Spleen (tissue), 11 donors: ENCODE measurements around the gene UGT1A9. TPM values are rescaled to one million over a fixed set of nuclear protein-coding genes. Genes with fewer than 3 reads are reported as not detected.

ENCODE experiments used
- DNase-seq: peaks from one replicate; pipeline ENCODE4 v3.0.0-alpha.2; 2020
- H3K27ac ChIP-seq, 8 donors: fragments of 200-600 bp; sonication (generic) in 7 of 8; 1 replicate in 4 of 8; 2 replicates in 4 of 8; pipeline versions ENCODE4 v1.5.0 to v1.8.0; 2016 to 2021; ENCODE audit warnings: inconsistent platforms in 4 of 8, mild to moderate bottlenecking in 4 of 8, moderate library complexity in 1 of 8
- H3K27me3 ChIP-seq, 7 donors: fragments of 200-600 bp; sonication (generic) in 6 of 7; replicated peaks in 1 of 7; 1 replicate in 4 of 7; 2 replicates in 3 of 7; pipeline versions ENCODE4 v1.5.0 to v1.8.0; 2016 to 2021; ENCODE audit warnings: inconsistent platforms in 3 of 7, mild to moderate bottlenecking in 1 of 7
- H3K36me3 ChIP-seq, 6 donors: fragments of 200-600 bp; sonication (generic) in 5 of 6; 1 replicate in 4 of 6; 2 replicates in 2 of 6; pipeline versions ENCODE4 v1.5.0 to v1.8.0; 2016 to 2021; ENCODE audit warnings: inconsistent platforms in 2 of 6
- H3K4me1 ChIP-seq, 6 donors: fragments of 200-600 bp; sonication (generic) in 5 of 6; 1 replicate in 3 of 6; 2 replicates in 3 of 6; pipeline versions ENCODE4 v1.5.0 to v1.8.0; 2016 to 2021; ENCODE audit warnings: inconsistent platforms in 3 of 6
- H3K4me3 ChIP-seq, 8 donors: fragments of 200-600 bp; sonication (generic) in 7 of 8; 1 replicate in 4 of 8; 2 replicates in 4 of 8; pipeline versions ENCODE4 v1.5.0 to v1.8.0; 2016 to 2021; ENCODE audit warnings: inconsistent platforms in 4 of 8, mild to moderate bottlenecking in 4 of 8, moderate library complexity in 2 of 8
- H3K9me3 ChIP-seq, 8 donors: fragments of 200-600 bp; sonication (generic) in 7 of 8; 1 replicate in 4 of 8; 2 replicates in 4 of 8; pipeline versions ENCODE4 v1.5.0 to v1.8.0; 2016 to 2021; ENCODE audit warnings: inconsistent platforms in 4 of 8
- CTCF ChIP-seq, 11 experiments: fragments of 200-600 bp in 7 of 11; fragments of 450-650 bp in 4 of 11; sonication (generic) in 4 of 11; IDR thresholded peaks in 8 of 11; conservative IDR thresholded peaks in 3 of 11; 1 replicate in 7 of 11; 2 replicates in 4 of 11; pipeline versions ENCODE4 v1.4.0 to v1.8.0; 2016 to 2021; ENCODE audit warnings: antibody characterized with exemption in 11 of 11, inconsistent platforms in 4 of 11, mild to moderate bottlenecking in 1 of 11
- POLR2A ChIP-seq, 3 donors: fragments of 450-650 bp; IDR thresholded peaks; one replicate each; pipeline ENCODE4 v1.5.1; 2017; ENCODE audit warnings: antibody characterized with exemption in 3 of 3, mild to moderate bottlenecking in 1 of 3
- POLR2AphosphoS5 ChIP-seq, 3 donors: sonication (generic); formaldehyde crosslinking; IDR thresholded peaks; one replicate each; pipeline ENCODE4 v1.5.1; 2017; ENCODE audit warnings: antibody characterized with exemption in 3 of 3
- WGBS, 5 donors: extraction: QIAGEN DNeasy Blood & Tissue Kit in 3 of 5; methylation state at CpG; one replicate each; pipeline versions ENCODE4 v1.1.5 to v1.1.7; 2013 to 2018; 5-methylcytosine and 5-hydroxymethylcytosine counted together
- intact Hi-C: fragments of 100-400 bp; cut with DNase I; formaldehyde crosslinking; loops from one replicate; pipeline ENCODE4 v1.15.0; 2023; ENCODE audit warnings: low total_unique reads
- polyA plus RNA-seq, 3 donors: library from polyadenylated mRNA; stranded (reverse); fragments of 200-250 nt; gene quantifications; one replicate each; pipeline ENCODE4 v1.2.1, GENCODE V29; 2013
- total RNA-seq, 7 donors: library from RNA; depleted of rRNA in 3 of 7; stranded (reverse); fragments of >200 nt in 3 of 7; fragmentation: NEBNext Ultra II Directional in 4 of 7; extraction: Animal tissue kit (Norgen Biotek cat#: 25700) in 4 of 7; gene quantifications; one replicate each; pipeline versions ENCODE4 v1.1.0 to v1.2.1, GENCODE V29; 2016 to 2021
- donor health status: healthy with polysubstance abuse.
- donor health status: DM: no; HTN: no; CAD: no; lungs with moderate emphysema.
- donor health status: DM: no; HTN: no; CAD: no.
- donor health status: Bipolar disorder and iron deficiency.
- donor health status: healthy.
- donor health status: DM: no; HTN: no; CAD: no.
- donor health status: DM: yes; HTN: yes; CAD: no.

UGT1A9 gene
- total and polyA plus RNA-seq, 10 donors, result not detected

GRCh38 chr2:233760043-233760442 lies 88.3 kb downstream of the UGT1A9 start, which contains the start of gene UGT1A1:
Gene UGT1A1 (plus strand): TSS chr2:233760270. CDS start chr2:233760288, 18 bp downstream.
- H3K4me1 ChIP-seq, result no peaks in the 10 kb centered on the region
- no peak within 1 kb of the TSS for H3K4me3 ChIP-seq
- 83 to 93% (median 92%) methylated on average over 6 of the region's 6 CpGs for WGBS, 5 donors
- intact Hi-C loops, result no loop called here
- peaks cover 0 to 11% (median 0%) of the 10 kb centered on the region in 7 donors for H3K27me3 ChIP-seq
- no peaks in the 10 kb centered on the region for H3K36me3 ChIP-seq
- H3K27ac ChIP-seq, result no peak within 1 kb of the TSS
- DNase-seq, result no peak
- no peak for TF ChIP-seq POLR2AphosphoS5 (IDR thresholded peaks at IDR 0.05)
- TF ChIP-seq CTCF (IDR thresholded peaks at IDR 0.05 in 8 of 11, conservative IDR thresholded peaks at IDR 0.05 in 3 of 11), result no peak
- TF ChIP-seq POLR2A (IDR thresholded peaks at IDR 0.05), result no peak
- no peaks in the 10 kb centered on the region for H3K9me3 ChIP-seq

GRCh38 chr2:233761040-233761769 lies 89.5 kb downstream of the UGT1A9 start:
- peaks cover 0 to 12% (median 0%) of the 10 kb centered on the region in 7 donors for H3K27me3 ChIP-seq
- no peak overlapping the region for H3K4me3 ChIP-seq
- no peaks in the 10 kb centered on the region for H3K4me1 ChIP-seq
- DNase-seq, result no peak
- WGBS, 5 donors, result 84 to 87% (median 85%) methylated on average over 4 of the region's 4 CpGs
- H3K27ac ChIP-seq, result no peak overlapping the region
- H3K9me3 ChIP-seq, result no peaks in the 10 kb centered on the region
- no peaks in the 10 kb centered on the region for H3K36me3 ChIP-seq
- TF ChIP-seq POLR2A (IDR thresholded peaks at IDR 0.05) (no peak), CTCF (IDR thresholded peaks at IDR 0.05 in 8 of 11, conservative IDR thresholded peaks at IDR 0.05 in 3 of 11) (no peak), POLR2AphosphoS5 (IDR thresholded peaks at IDR 0.05) (no peak)
- intact Hi-C loops, result no loop called here

- peaks cover 0 to 29% (median 0%) of the 10 kb centered on the region in 7 donors for H3K27me3 ChIP-seq
- H3K36me3 ChIP-seq, result no peaks in the 10 kb centered on the region
- no peaks in the 10 kb centered on the region for H3K9me3 ChIP-seq
- H3K4me1 ChIP-seq, result no peaks in the 10 kb centered on the region
- TF ChIP-seq CTCF (IDR thresholded peaks at IDR 0.05 in 8 of 11, conservative IDR thresholded peaks at IDR 0.05 in 3 of 11), result no peak
- no peak for TF ChIP-seq POLR2A (IDR thresholded peaks at IDR 0.05)
- TF ChIP-seq POLR2AphosphoS5 (IDR thresholded peaks at IDR 0.05), result no peak
- no peak overlapping the region for H3K27ac ChIP-seq
- 66 to 78% (median 76%) methylated on average over 7 of the region's 7 CpGs for WGBS, 5 donors
- intact Hi-C loops, result no loop called here
- no peak overlapping the region for H3K4me3 ChIP-seq
- no peak for DNase-seq
These were observed 92.6 kb downstream of the UGT1A9 start for GRCh38 chr2:233764264-233764663.

- Histone ChIP-seq H3K27me3 (peaks cover 0 to 29% (median 0%) of the 10 kb centered on the region in 7 donors), H3K27ac (no peak overlapping the region), H3K4me3 (no peak overlapping the region), H3K9me3 (no peaks in the 10 kb centered on the region), H3K4me1 (no peaks in the 10 kb centered on the region), H3K36me3 (no peaks in the 10 kb centered on the region)
- intact Hi-C loops, result no loop called here
- DNase-seq, result no peak
- TF ChIP-seq CTCF (IDR thresholded peaks at IDR 0.05 in 8 of 11, conservative IDR thresholded peaks at IDR 0.05 in 3 of 11) (no peak), POLR2AphosphoS5 (IDR thresholded peaks at IDR 0.05) (no peak), POLR2A (IDR thresholded peaks at IDR 0.05) (no peak)
- 39 to 65% (median 53%) methylated on average over 3 of the region's 3 CpGs for WGBS, 5 donors
These were observed 93.1 kb downstream of the UGT1A9 start for GRCh38 chr2:233764761-233765160.
